NCI-H2171 (cell line): ENCODE measurements around the gene SNCAIP.

Source experiments
- DNase-seq: peaks from one replicate; lab custom pipeline; 2025; lab: John Stamatoyannopoulos, UW

SNCAIP gene

DNA sequence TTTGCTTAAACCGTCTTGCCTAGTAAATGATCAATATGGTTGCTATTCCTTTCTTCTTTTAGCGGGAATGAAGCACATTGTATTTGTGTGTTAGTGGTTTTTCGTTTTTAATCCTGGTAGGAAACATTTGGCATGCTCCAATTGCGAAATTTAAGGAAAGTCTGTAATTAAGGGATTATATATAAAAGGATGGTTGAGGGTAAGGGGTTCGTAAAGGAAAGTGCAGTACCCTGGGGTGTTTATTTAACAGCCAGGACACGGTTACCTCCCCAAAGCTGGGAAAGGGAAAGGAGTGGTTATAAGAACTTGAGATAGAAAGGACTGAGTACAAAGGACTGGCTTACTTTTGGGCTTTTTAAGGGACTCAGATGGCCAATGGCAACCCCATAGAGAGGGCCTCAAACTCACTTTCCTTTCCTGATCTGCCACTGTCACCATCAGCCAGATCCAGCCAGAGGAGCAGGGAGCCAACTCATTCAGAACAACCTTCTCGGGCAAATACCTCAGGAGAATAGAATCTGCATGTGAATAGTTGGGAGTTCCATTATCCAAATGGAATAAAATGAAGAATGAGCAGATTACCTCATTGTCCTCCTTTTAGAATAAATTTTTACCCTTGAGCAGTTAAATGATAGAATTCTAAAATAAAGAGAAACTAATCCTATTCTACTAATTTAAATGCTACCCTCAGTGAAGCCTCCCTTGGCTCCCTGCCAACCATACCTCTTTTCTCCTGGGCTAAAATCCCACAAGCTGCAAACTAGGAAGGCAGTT lies 117.7 kb downstream of the SNCAIP start:
- DNase-seq: no peak

DNA sequence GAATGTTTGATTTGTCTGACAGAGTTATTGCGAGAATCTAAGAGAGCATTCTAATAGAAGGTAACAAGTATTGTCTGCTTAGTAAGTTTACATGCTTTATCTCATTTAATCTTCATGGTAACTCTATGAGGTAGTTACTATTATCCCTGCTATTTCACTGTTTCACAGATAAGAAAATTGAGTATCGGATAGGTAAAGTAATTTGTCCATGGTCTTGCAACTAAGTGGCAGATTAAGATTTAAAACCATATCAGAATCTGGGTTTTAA lies 118.2 kb downstream of the SNCAIP start:
- no peak for DNase-seq

DNA sequence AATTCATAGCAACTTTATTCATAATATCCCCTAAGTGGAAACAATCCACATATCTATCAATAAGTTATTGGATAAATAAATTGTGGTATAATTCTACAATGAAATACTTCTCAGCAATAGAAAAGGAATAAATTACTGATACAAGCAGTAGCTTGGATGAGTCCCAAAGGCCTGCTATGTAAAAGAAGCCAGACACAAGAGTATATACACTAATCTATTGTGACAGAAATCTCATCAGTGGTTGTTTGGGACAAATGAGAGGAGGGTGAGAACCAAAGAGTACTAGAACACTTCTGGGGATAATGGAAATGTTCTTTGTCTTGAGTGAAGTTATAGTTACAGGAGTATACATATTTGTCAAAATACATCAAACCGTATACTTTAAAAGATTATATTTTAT lies 119.3 kb downstream of the SNCAIP start:
- no peak for DNase-seq

DNA sequence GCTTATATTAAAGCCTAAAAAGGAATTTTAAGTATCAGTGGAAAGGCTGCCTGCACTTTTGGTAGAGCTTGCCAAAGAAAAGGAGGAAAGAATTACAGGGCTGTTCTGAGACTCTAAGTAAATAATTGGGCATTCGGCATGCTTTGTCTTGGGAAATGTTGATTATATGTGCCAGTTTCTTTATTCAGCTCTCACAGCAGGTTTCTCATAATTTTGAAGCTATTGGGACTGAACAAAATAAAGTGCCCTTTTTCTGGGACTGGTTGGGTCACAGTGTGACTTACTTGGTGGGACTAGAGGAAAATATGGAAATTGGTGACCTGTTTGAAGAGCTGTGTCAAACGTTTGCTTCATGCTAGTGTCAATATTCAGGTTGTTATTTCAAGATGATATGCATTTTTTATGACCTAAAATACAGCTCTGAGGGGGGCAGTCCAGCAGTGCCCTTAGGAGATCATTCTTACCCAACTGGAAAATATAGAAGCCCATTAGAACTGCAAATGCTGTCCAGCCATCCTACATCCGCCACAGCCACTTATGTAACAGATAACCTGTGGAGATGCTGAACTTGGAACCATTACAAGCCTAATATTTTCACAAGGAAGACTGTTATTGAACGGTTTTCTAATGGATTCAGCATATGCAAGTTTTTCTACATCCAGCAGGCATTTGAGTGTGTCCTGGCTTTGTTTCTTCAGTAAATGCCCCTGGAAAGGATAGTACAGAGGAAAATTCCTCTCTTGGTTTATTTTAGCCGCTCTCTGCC lies 122.4 kb downstream of the SNCAIP start:
- DNase-seq: no peak

DNA sequence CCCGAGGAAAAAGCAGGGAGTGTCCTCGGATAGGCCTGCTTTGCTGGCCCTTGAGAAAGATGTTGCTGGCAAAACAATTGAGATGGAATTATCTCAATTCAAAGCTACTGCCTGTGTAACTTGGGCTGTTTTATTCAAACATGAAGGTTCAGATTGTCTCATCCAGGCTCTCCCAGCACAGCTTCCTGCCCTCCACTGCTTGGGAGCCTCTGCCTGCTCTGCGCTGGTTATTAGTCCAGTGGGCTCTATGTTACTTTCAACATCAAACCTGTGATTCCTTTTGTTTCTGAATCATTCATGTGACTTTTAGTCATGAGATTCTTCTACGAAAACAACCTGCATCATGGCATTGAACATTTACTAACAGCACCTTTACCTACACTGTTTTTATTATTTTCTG lies 123.2 kb downstream of the SNCAIP start:
- DNase-seq: no peak

DNA sequence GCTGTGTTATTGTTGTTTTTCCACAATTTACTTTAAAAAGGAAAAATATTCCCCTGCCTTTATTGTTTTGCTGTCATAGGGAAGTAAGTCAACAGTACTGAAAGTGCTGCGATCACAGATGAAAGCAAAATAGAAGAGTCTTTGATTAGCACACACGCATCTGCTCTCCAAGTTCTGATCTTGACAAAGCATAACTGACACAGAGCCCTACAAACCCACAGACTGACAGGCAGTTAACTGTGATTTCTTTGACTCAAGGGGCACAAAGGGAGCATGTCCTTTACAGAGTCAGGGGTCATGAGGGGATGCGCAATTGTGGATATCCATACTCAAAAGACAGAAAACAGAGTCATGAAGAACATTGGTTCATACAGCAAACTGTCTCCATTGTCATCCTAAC lies 123.7 kb downstream of the SNCAIP start:
- no peak for DNase-seq

DNA sequence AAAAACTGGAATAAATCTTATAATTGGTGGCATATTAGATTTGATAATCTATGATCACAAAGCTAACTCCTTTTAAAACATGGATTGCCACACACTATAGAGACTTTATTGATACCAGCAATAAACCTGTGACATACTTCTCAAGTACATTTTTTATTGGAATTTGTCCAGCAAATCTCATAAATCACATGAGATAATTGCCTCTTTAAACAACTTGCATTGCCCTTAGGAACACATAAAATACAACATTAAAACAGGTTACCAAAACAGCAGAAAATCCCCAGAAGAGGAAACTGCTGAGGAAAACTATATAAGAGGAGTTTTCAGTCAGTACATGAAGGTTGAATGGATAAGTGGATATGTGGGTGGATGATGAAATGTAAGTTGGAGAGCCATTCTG lies 124.6 kb downstream of the SNCAIP start:
- DNase-seq: no peak

DNA sequence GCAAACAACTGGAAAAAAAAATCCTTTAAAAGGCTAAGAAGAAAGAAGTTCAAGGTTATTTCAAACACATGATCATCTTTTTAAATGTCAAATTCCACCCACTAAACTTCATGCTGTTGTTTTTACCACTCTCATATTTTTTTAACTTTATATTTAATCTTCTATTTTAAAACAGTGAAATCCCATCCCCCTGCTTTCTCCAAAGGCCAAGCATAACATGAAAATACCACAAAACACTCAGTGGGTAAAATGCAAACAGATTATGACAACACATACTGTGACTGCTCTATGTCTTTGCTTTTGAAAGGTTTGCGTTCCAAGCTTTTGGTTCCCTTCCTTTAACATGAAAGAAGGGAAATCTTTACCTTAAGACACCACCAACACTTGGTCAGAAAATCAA lies 127.6 kb downstream of the SNCAIP start:
- DNase-seq: no peak

DNA sequence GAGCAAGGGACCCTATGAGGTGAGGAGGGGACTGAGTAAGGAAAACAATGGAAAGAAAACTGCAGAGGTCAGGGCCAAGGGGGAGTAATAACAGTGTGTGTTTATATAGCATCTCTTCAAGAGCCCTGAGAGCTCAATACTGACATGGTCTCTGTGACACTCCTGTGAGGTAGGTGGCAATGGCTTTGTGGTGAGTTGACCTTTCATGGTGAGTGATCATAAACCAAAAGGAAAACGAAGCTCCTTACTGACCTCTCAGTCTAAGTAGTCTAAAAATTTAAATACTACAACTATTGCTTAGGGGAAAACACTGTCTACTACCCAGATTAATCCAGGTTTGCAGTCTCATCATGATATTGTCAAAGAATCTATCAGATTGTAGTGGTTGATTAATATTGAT lies 130.9 kb downstream of the SNCAIP start:
- no peak for DNase-seq

DNA sequence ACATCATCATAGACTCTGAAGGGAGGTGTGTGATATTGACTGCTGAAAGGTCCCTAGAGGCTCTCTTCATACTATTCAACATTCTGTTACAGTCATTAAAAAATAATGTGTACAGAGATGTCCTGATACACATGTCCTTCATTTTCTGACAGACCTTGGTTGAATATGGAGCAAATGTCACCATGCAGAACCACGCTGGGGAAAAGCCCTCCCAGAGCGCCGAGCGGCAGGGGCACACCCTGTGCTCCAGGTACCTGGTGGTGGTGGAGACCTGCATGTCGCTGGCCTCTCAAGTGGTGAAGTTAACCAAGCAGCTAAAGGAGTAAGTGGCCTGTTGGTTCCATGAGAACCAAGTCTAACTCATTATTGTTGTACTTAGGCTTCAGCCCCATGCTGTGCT lies 132.4 kb downstream of the SNCAIP start:
- no peak for DNase-seq

DNA sequence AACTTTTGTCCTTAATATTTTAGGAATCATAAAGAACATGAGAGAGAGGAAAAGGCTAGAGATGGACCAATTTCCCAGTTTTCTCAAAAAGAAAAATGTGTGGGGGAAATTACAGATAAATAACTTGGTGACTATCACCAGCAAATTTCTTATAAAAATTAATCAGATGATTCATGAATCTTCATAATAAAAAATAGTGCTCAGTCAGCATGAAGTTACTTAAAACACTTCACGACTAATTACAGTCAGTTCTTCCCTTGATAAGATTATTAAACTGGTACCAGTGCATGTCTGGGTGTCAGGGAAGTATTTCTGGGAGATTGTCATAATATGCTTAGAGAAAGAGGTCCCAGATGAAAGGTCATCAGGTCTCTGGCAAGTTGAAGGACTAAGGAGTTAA lies 133.0 kb downstream of the SNCAIP start:
- no peak for DNase-seq

DNA sequence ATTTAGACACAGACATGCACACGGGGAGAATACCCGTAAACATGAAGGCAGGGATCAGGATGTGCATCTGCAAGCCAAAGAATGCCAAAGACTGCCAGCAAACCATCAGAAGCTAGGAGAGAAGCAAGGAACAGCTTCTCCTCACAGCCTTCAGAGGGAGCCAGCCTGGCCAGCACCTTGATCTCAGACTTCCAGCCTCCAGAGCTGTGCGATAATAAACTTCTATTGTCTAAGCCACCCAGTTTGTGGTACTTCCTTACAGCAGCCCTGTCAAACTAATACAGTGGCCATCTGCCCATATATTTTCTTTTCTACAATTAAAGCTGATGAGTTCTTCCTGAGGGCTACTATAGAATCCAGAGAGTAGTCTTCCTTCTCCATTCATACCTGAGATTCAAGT lies 135.0 kb downstream of the SNCAIP start:
- no peak for DNase-seq

DNA sequence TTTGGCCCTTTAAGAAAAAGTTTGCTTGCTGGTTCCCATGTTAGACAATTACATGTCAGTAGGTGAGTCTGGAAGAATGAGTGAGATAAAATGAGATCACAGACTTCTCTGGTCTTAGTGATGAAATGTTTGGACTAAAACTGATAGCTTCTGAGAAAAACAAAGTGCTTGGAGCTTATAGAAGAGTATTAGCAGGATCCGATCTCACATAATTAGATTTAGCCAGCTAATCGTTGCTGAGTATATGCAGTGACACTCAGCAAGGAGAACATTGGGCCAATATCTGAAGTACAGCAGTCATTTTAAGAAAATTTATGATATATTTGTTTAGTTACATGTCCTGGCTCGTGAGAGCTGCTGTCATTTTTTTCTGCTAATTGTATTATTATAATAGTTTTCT lies 135.8 kb downstream of the SNCAIP start:
- no peak for DNase-seq

DNA sequence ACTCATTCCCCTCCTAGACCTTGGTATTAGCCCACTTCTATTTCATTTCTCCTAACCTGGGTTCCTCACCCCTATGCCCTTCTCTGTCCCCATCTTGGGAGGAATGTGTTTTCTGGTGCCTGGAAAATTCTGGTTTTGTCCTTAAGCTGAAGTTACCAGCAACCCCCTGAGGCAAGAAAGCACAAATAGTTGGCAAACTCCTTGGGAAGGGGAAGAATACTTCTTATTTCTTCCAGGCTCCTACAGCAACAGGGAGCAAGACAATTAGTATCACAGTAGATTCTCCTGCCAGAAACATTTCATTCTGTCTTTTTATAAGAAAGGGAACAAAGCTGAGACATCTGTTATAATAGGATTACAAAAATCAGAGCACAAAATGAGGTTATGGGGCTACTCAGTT lies 142.5 kb downstream of the SNCAIP start:
- DNase-seq: no peak

DNA sequence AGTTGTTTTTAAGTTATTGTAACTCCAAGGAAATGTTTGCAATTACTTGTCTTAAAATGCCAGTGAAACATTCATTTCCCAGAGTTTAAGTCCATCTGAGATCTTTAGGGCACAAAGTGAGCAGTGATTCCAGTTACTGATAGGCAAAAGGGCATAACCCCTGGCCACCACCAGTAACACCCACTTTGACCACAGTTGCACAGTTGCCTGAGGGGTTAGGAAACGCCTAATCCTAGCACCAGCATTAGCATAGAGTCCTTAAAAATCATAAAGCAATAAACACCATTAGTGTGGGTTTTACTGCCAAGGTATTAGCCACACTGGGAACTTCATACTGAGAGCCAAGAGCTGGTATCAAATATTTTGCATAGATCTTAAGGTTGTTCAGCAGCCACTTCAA lies 143.9 kb downstream of the SNCAIP start:
- no peak for DNase-seq

DNA sequence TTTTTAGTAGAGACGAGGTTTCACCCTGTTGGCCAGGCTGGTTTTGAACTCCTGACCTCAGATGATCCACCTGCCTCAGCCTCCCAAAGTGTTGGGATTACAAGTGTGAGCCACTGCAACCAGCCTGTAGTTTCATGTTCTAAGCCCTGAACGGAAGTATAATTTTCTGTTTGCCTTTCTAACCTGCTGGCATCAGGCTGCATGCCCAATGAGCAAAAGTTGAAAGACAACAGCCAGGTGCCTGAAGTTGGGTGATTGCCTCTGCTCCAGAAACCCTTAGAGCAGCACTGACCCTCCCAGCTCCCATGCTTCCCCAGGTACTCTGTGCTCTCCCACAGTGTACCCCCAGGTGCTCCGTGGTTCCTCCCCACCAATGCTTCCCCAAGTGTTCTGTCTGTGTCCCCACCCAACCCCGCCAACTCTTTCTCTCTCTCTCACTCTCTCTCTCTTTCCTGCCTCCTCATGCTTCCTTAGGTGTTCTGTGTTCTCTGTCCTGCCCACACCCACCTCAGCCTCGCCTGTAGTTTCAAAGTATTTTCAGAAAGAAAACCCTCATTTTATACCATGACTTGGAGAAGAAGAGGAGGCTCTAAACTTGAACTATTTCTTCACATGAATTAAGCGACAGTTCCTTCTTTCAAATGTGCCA lies 145.3 kb downstream of the SNCAIP start:
- no peak for DNase-seq

DNA sequence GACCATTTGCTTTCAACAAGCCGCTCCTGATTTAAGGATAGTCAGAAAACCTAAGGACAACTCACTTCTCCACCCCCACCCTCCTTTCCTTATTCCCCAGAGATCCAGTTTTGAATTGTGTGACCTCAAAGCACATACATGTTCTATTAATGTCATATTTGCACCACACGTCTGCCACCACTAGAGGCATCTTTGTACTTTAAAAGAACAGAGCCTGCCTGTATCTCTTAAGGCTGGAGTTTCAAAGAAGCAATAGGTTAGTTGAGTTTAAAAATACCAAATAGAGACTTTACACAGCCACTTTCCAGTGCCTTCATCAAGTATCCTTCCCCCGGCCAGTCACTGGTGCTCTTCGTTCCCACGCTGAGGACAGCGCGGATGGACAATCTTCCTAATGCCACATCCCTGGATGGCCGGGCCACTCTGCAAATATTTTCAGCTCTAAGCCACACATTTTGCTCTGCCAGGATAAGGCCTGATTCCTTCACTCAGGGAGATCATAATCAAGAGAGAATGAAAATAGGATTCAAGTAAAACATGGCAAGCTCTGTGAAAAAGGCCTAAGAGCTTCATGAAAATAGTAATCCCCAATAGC lies 146.3 kb downstream of the SNCAIP start:
- DNase-seq: no peak

DNA sequence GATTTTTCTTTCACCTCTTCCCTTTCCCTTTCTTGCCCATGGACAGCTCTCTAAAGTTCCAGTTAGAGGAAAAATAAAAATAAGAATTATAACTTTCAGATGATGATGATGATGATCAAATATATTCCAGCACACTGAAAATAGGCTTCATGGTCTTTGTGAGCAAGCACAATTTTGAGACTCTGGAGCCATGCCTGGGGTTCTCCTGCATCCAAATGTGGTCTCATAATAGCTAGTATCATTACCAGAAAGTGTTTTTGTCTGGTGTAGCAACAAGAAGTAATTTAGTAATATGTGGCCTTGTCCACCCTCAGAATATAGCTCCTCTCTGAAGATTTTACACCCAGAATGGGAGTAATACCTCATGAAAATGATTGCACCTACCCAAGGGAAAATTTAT lies 150.4 kb downstream of the SNCAIP start:
- DNase-seq: no peak

DNA sequence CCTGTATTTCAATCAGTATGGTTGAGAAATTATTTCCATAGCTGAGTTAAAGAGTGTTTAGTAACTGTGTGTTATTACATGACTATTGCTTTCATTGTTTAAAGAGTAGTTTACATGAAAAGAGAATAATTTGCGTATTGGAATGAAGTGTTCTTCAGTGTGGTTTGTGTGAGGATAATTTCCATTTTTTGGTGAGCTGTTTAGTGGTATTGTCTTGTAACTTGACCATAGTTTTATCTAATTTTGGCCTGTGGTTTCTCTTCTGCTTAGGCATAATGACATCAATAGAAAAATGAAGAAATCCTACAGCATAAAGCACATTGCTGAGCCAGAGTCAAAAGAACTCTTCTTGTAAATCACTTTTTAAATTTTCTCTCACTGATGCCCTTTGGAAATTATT lies 151.2 kb downstream of the SNCAIP start:
- no peak for DNase-seq

DNA sequence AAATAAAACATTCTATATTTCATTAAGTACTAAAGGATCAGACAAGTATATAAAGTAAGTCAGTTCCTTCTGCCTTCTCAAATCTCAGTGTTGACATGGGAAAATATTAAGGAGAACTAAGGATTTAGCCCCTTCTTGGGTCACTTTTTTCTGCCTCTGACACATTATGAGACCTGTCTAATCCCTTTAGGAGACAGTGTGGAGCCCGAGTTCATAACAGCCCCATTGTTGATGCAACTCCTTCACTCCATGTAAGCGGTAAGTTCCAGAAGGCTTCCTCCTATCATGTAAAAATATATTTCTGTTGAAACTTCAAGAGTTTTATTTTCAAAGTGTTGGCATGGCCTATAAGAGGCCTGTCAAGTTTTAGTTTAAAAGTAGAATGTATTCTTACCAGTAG lies 152.2 kb downstream of the SNCAIP start:
- no peak for DNase-seq

DNA sequence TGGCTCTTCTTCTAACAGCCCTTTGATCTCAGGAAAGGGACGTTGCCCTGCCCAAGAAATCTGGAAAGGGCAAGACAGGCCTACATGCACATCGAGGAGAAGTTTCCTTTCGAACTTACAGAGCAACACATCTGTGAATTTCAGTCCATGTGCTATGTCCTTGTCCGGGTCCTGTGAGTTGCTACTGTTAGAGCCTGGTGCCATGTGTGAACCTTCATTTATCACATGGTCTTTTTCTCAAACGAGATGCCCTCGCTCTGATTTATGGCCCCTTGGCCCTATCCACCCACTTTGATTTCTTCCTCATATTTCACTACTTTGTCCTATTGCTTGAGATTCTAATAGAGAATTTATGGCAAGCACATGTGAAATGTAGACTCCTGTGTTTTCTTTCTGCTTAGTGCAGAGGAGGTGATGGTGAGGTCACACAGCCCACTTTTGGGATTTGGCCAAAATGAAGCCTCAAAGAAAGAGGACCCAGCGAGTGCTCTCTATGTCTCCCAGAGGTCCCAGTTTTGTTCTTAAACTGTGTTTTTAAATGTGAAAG lies 153.1 kb downstream of the SNCAIP start:
- no peak for DNase-seq

DNA sequence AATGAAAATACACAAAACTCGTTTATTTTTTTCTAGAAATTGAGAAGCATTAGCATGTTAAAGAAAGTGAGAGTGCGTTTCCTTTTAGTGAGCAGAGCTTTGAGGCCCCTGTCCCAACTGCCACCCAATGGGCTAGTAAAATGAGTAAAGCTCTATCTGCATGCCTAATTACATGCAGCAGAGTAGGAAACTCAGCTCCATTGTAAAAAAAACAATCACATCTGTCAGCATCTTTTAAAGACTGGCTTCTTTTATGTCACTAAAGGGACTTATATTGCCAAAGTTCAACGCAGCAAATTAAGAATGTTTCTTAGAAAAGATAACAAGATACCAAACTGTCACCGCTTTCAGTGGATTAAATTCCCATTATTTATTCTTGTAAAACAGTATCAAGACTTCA lies 154.0 kb downstream of the SNCAIP start:
- no peak for DNase-seq
